Suprapubic skin (tissue), 4 donors: ENCODE results near the gene TMTC2.

Source experiments
- EP300 ChIP-seq: sonication (generic); formaldehyde crosslinking; IDR thresholded peaks from one replicate; pipeline ENCODE4 v1.6.1; 2017; ENCODE audit warnings: antibody characterized with exemption
- POLR2A ChIP-seq, 2 donors: fragments of 450-650 bp; IDR thresholded peaks; one replicate each; pipeline ENCODE4 v1.6.1; 2017; ENCODE audit warnings: antibody characterized with exemption in 2 of 2, mild to moderate bottlenecking in 2 of 2, moderate library complexity in 2 of 2
- POLR2AphosphoS5 ChIP-seq, 3 donors: sonication (generic); formaldehyde crosslinking; IDR thresholded peaks; one replicate each; pipeline ENCODE4 v1.6.1; 2017; ENCODE audit warnings: antibody characterized with exemption in 3 of 3
- TF ChIP-seq, protein P1 (sequence below), 2 donors: fragments of 200-600 bp in 1 of 2; fragments of 450-650 bp in 1 of 2; sonication (generic) in 1 of 2; IDR thresholded peaks; one replicate each; pipeline ENCODE4 v1.5.1; 2016 to 2019; ENCODE audit warnings: antibody characterized with exemption in 2 of 2, mild to moderate bottlenecking in 1 of 2, moderate library complexity in 1 of 2

- TF ChIP-seq, protein P1, sequence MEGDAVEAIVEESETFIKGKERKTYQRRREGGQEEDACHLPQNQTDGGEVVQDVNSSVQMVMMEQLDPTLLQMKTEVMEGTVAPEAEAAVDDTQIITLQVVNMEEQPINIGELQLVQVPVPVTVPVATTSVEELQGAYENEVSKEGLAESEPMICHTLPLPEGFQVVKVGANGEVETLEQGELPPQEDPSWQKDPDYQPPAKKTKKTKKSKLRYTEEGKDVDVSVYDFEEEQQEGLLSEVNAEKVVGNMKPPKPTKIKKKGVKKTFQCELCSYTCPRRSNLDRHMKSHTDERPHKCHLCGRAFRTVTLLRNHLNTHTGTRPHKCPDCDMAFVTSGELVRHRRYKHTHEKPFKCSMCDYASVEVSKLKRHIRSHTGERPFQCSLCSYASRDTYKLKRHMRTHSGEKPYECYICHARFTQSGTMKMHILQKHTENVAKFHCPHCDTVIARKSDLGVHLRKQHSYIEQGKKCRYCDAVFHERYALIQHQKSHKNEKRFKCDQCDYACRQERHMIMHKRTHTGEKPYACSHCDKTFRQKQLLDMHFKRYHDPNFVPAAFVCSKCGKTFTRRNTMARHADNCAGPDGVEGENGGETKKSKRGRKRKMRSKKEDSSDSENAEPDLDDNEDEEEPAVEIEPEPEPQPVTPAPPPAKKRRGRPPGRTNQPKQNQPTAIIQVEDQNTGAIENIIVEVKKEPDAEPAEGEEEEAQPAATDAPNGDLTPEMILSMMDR (IDR thresholded peaks at IDR 0.05): no peak
- no peak for TF ChIP-seq POLR2A (IDR thresholded peaks at IDR 0.05)
- no peak for TF ChIP-seq EP300
- TF ChIP-seq POLR2AphosphoS5 (IDR thresholded peaks at IDR 0.05): no peak
These were observed 180.2 kb downstream of the TMTC2 start for GRCh38 chr12:82866946-82867345.
